HG03095 (cell line): ENCODE results near the gene ST3GAL3.

Experiments used
- ATAC-seq: cut with Tn5 transposase; IDR thresholded peaks from one replicate; pipeline ENCODE4 v1.9.1; 2021; ENCODE audit warnings: moderate library complexity; ENCODE audit not compliant: unreplicated experiment

The ST3GAL3 gene

GRCh38 chr1:43707190-43708001 is at the start of gene ST3GAL3:
Gene ST3GAL3 (plus strand): TSS chr1:43707536. CDS start chr1:43736263, 28,727 bp downstream.
- ATAC-seq: peak; percentile 92

- ATAC-seq: no peak
Measured at GRCh38 chr1:43659212-43660166, 47.8 kb upstream of the ST3GAL3 start.

- no peak for ATAC-seq
Measured at GRCh38 chr1:43660355-43660754, 47.0 kb upstream of the ST3GAL3 start.

- no peak for ATAC-seq
Measured at GRCh38 chr1:43664369-43664768, 43.0 kb upstream of the ST3GAL3 start.

GRCh38 chr1:43666608-43667007 is 40.7 kb upstream of the ST3GAL3 start:
- no peak for ATAC-seq

GRCh38 chr1:43668956-43669355 is 38.4 kb upstream of the ST3GAL3 start:
- no peak for ATAC-seq

GRCh38 chr1:43669878-43670277 is 37.5 kb upstream of the ST3GAL3 start:
- no peak for ATAC-seq

GRCh38 chr1:43671193-43671592 is 36.1 kb upstream of the ST3GAL3 start:
- ATAC-seq: no peak

- no peak for ATAC-seq
Measured at GRCh38 chr1:43671626-43672330, 35.6 kb upstream of the ST3GAL3 start.

- ATAC-seq: no peak
Measured at GRCh38 chr1:43673261-43673660, 34.1 kb upstream of the ST3GAL3 start.

GRCh38 chr1:43678940-43679339 is 28.4 kb upstream of the ST3GAL3 start:
- no peak for ATAC-seq

GRCh38 chr1:43683560-43683959 is 23.8 kb upstream of the ST3GAL3 start:
- no peak for ATAC-seq

- ATAC-seq: no peak
Measured at GRCh38 chr1:43686801-43687200, 20.5 kb upstream of the ST3GAL3 start.

GRCh38 chr1:43687301-43688108 is 19.8 kb upstream of the ST3GAL3 start:
- no peak for ATAC-seq

GRCh38 chr1:43688109-43688387 is 19.3 kb upstream of the ST3GAL3 start:
- ATAC-seq: no peak

GRCh38 chr1:43688594-43689000 is 18.7 kb upstream of the ST3GAL3 start:
- ATAC-seq: no peak

- ATAC-seq: no peak
Measured at GRCh38 chr1:43689289-43689688, 18.0 kb upstream of the ST3GAL3 start.

GRCh38 chr1:43691871-43692815 is 15.2 kb upstream of the ST3GAL3 start:
- no peak for ATAC-seq

GRCh38 chr1:43693371-43693770 is 14.0 kb upstream of the ST3GAL3 start:
- no peak for ATAC-seq
